Activated naive CD4-positive, alpha-beta T cell treated with anti-CD3 and anti-CD28 coated beads for 36 hours (primary cell): ENCODE measurements around the gene SRSF1. TPM values are rescaled to one million over a fixed set of nuclear protein-coding genes. Genes with fewer than 3 reads are reported as not detected.

Experiments
- CTCF ChIA-PET: fragments of 350-600 bp; sonication (Branson Sonifier 250); formaldehyde crosslinking; loops from one replicate; lab custom pipeline; 2021; ENCODE audit warnings: antibody characterized with exemption; lab: Charles Lee
- DNase-seq: peaks from one replicate; pipeline ENCODE4 v3.0.0-alpha.2; 2020
- H3K27ac Mint-ChIP-seq: one replicate; pipeline ENCODE4 v1.8.0; 2021; ENCODE audit warnings: mild to moderate bottlenecking, mixed read lengths
- H3K27me3 Mint-ChIP-seq: one replicate; pipeline ENCODE4 v1.8.0; 2021; ENCODE audit warnings: low read depth, mixed read lengths
- H3K36me3 Mint-ChIP-seq: one replicate; pipeline ENCODE4 v1.8.0; 2021; ENCODE audit warnings: low read depth, mixed read lengths
- H3K4me1 Mint-ChIP-seq: one replicate; pipeline ENCODE4 v1.8.0; 2021; ENCODE audit warnings: low read depth, mixed read lengths
- H3K4me3 Mint-ChIP-seq: one replicate; pipeline ENCODE4 v1.8.0; 2021; ENCODE audit warnings: mild to moderate bottlenecking, moderate library complexity, mixed read lengths
- H3K9me3 Mint-ChIP-seq: one replicate; pipeline ENCODE4 v1.8.0; 2021; ENCODE audit warnings: mixed read lengths
- intact Hi-C: fragments of 100-400 bp; cut with micrococcal nuclease; formaldehyde crosslinking; loops from one replicate; pipeline ENCODE4 v1.15.1; 2023
- total RNA-seq, 2 experiments: library from RNA; stranded (reverse); gene quantifications; one replicate each; pipeline ENCODE4 v1.2.3, GENCODE V29; 2021

SRSF1 gene
- total RNA-seq, 2 experiments from 2014 or later: 248 to 257 TPM

GRCh38 chr17:58043221-58044181 lies 36.5 kb upstream of the SRSF1 start:
- Mint-ChIP-seq H3K4me3 (no peak overlapping the region), H3K4me1 (no peaks in the 10 kb centered on the region), H3K27me3 (peaks cover 5% of the 10 kb centered on the region), H3K9me3 (no peaks in the 10 kb centered on the region), H3K27ac (no peak overlapping the region), H3K36me3 (no peaks in the 10 kb centered on the region)
- intact Hi-C loops: no loop called here
- CTCF ChIA-PET: no interaction called here
- DNase-seq: no peak

GRCh38 chr17:58041161-58041560 lies 34.1 kb upstream of the SRSF1 start:
- intact Hi-C loops: no loop called here
- no peak for DNase-seq
- Mint-ChIP-seq H3K36me3 (no peaks in the 10 kb centered on the region), H3K27me3 (peaks cover 4% of the 10 kb centered on the region), H3K4me3 (no peak overlapping the region), H3K9me3 (no peaks in the 10 kb centered on the region), H3K4me1 (no peaks in the 10 kb centered on the region), H3K27ac (no peak overlapping the region)
- CTCF ChIA-PET: no interaction called here

GRCh38 chr17:58040386-58040785 lies 33.3 kb upstream of the SRSF1 start:
- CTCF ChIA-PET: no interaction called here
- Mint-ChIP-seq H3K4me3 (no peak overlapping the region), H3K4me1 (no peaks in the 10 kb centered on the region), H3K27me3 (peaks cover 2% of the 10 kb centered on the region), H3K9me3 (no peaks in the 10 kb centered on the region), H3K36me3 (no peaks in the 10 kb centered on the region), H3K27ac (no peak overlapping the region)
- intact Hi-C loops: no loop called here
- no peak for DNase-seq

- H3K36me3 Mint-ChIP-seq: no peaks in the 10 kb centered on the region
Observed at GRCh38 chr17:58039975-58040374, 32.9 kb upstream of the SRSF1 start.

GRCh38 chr17:58032691-58033415 lies 25.8 kb upstream of the SRSF1 start:
- Mint-ChIP-seq H3K4me3 (no peak overlapping the region), H3K27ac (no peak overlapping the region), H3K27me3 (peaks cover 2% of the 10 kb centered on the region), H3K4me1 (no peaks in the 10 kb centered on the region), H3K9me3 (no peaks in the 10 kb centered on the region), H3K36me3 (no peaks in the 10 kb centered on the region)
- CTCF ChIA-PET: interaction anchor here (0.5 kb wide), 1 partner anchor 145 kb away, joined by 3 read pairs; no protein-coding TSS in a partner anchor
- no peak for DNase-seq
- intact Hi-C loops: no loop called here

More at GRCh38 chr17:58039975-58040374, 32.9 kb upstream of the SRSF1 start:
- peaks cover 2% of the 10 kb centered on the region for H3K27me3 Mint-ChIP-seq
- intact Hi-C loops: no loop called here
- CTCF ChIA-PET: no interaction called here
- H3K27ac Mint-ChIP-seq: no peak overlapping the region
- no peaks in the 10 kb centered on the region for H3K4me1 Mint-ChIP-seq
- no peaks in the 10 kb centered on the region for H3K9me3 Mint-ChIP-seq
- H3K4me3 Mint-ChIP-seq: no peak overlapping the region
- no peak for DNase-seq

GRCh38 chr17:58028578-58028977 lies 21.5 kb upstream of the SRSF1 start:
- H3K27ac Mint-ChIP-seq: no peak overlapping the region
- peaks cover 16% of the 10 kb centered on the region for H3K27me3 Mint-ChIP-seq
- intact Hi-C loops: no loop called here
- H3K36me3 Mint-ChIP-seq: no peaks in the 10 kb centered on the region
- H3K4me3 Mint-ChIP-seq: no peak overlapping the region
- CTCF ChIA-PET: interaction anchor here (0.7 kb wide), 1 partner anchor 169 kb away, joined by 3 read pairs; no protein-coding TSS in a partner anchor
- peak; percentile 8 for DNase-seq
- H3K4me1 Mint-ChIP-seq: no peaks in the 10 kb centered on the region
- H3K9me3 Mint-ChIP-seq: no peaks in the 10 kb centered on the region

- H3K27ac Mint-ChIP-seq: no peak overlapping the region
- H3K27me3 Mint-ChIP-seq: peaks cover 9% of the 10 kb centered on the region
- H3K4me3 Mint-ChIP-seq: no peak overlapping the region
- intact Hi-C loops: no loop called here
- DNase-seq: no peak
- H3K9me3 Mint-ChIP-seq: no peaks in the 10 kb centered on the region
- CTCF ChIA-PET: no interaction called here
- no peaks in the 10 kb centered on the region for H3K36me3 Mint-ChIP-seq
- no peaks in the 10 kb centered on the region for H3K4me1 Mint-ChIP-seq
Observed at GRCh38 chr17:58020401-58020800, 13.4 kb upstream of the SRSF1 start.

- Mint-ChIP-seq H3K27me3 (peaks cover 6% of the 10 kb centered on the region), H3K36me3 (no peaks in the 10 kb centered on the region), H3K4me1 (no peaks in the 10 kb centered on the region), H3K27ac (no peak overlapping the region), H3K9me3 (no peaks in the 10 kb centered on the region), H3K4me3 (no peak overlapping the region)
- intact Hi-C loops: no loop called here
- CTCF ChIA-PET: no interaction called here
- DNase-seq: no peak
Observed at GRCh38 chr17:58019521-58019920, 12.5 kb upstream of the SRSF1 start.

- CTCF ChIA-PET: no interaction called here
- H3K27ac Mint-ChIP-seq: no peak overlapping the region
- intact Hi-C loops: no loop called here
- no peaks in the 10 kb centered on the region for H3K36me3 Mint-ChIP-seq
- no peaks in the 10 kb centered on the region for H3K4me1 Mint-ChIP-seq
- no peak overlapping the region for H3K4me3 Mint-ChIP-seq
- no peak for DNase-seq
- H3K9me3 Mint-ChIP-seq: no peaks in the 10 kb centered on the region
- H3K27me3 Mint-ChIP-seq: peaks cover 6% of the 10 kb centered on the region
Observed at GRCh38 chr17:58019039-58019438, 12.0 kb upstream of the SRSF1 start.

- intact Hi-C loops: no loop called here
- CTCF ChIA-PET: interaction anchor here (1.2 to 1.5 kb wide), 2 partner anchors 55 to 161 kb away, joined by 3 to 4 read pairs; partner anchors contain the start of gene CUEDC1
- Mint-ChIP-seq H3K36me3 (peaks cover 29% of the 10 kb centered on the region), H3K27ac (no peak overlapping the region), H3K27me3 (no peaks in the 10 kb centered on the region), H3K4me1 (peaks cover 12% of the 10 kb centered on the region), H3K9me3 (no peaks in the 10 kb centered on the region), H3K4me3 (no peak overlapping the region)
- DNase-seq: no peak
Observed at GRCh38 chr17:58010067-58010799, 3.2 kb upstream of the SRSF1 start.

GRCh38 chr17:58007781-58008706 lies 998 bp upstream of the SRSF1 start:
- DNase-seq: peak; percentile 45
- Mint-ChIP-seq H3K27ac (peak overlapping the region; percentile 100), H3K36me3 (peaks cover 47% of the 10 kb centered on the region), H3K4me3 (peak overlapping the region; percentile 99), H3K27me3 (no peaks in the 10 kb centered on the region), H3K9me3 (no peaks in the 10 kb centered on the region), H3K4me1 (peaks cover 30% of the 10 kb centered on the region)
- intact Hi-C loops: loop anchor here (1.0 to 10.0 kb wide), 14 partner anchors 21 to 923 kb away; partner anchors contain the start of genes AKAP1, DYNLL2, MKS1 and MRPS23
- CTCF ChIA-PET: interaction anchor here (0.6 to 1.3 kb wide), 6 partner anchors 9 to 1740 kb away, joined by 3 to 4 read pairs (median 4); no protein-coding TSS in a partner anchor
